Measurements from ENCODE around the gene TMEM101.
A peak's percentile ranks its signal among the peaks of the same experiment; 100 is the strongest.

The TMEM101 gene

GRCh38 chr17:44014437-44015172, at the start of gene TMEM101:
TSS of gene TMEM101 (minus strand) at chr17:44014963. CDS start at chr17:44014952, 11 bp downstream.
- H3K4me3 ChIP-seq (ENCODE audit: low read depth, low read length): peak within 1 kb of the TSS; percentile 95
- TF ChIP-seq CTCF (IDR thresholded peaks at IDR 0.05; ENCODE audit: control insufficient read depth, extremely low read depth, insufficient read depth): no peak
- DNase-seq (ENCODE audit: low read depth): peak; percentile 61

DNA sequence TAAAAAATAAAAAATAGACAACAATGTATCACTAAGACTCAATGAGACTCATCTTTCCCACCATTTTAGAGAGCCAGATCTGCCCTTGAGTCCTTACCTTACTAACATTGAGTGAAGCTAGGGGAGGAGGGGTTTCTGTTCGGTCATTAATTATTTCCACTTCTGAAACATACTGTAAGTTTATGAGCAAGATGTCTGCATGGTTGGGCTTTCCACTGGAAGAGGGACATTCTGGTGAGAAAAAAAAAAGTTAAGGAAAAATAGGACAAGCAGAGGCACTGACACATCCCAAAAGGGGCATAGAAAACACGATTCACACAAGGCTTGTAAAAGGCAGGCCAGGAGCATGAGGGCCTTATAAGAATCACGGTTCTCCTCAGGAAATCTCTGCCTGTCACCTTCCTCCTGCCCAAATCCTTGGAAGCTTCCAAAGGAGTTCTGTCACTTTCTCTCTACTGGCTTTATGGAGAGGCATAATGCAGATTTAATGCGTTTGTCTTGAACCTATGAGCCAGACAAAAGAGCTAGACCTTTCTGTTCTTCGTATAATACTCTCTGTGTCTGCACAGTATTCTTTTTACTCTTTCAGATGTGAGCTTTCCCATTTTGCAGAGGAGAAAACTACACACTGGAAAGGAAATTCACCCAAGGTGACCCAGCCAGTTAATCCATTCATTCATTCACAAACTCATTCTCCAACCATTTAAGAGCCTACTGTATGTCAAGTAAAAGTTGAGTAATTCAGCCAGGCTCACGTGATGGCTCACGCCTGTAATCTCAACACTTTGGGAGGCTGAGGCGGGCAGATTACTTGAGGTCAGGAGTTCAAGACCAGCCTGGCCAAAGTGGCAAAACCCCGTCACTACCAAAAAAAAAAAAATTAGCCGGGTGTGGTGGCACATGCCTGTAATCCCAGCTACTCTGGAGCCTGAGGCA, 49.2 kb upstream of the TMEM101 start:
- no peak for TF ChIP-seq CTCF (IDR thresholded peaks at IDR 0.05; ENCODE audit: control insufficient read depth, extremely low read depth, insufficient read depth)
- H3K4me3 ChIP-seq (ENCODE audit: low read depth, low read length): no peak overlapping the region
- DNase-seq (ENCODE audit: low read depth): no peak

- DNase-seq (ENCODE audit: low read depth): no peak
- TF ChIP-seq CTCF (IDR thresholded peaks at IDR 0.05; ENCODE audit: control insufficient read depth, extremely low read depth, insufficient read depth): no peak
- H3K4me3 ChIP-seq (ENCODE audit: low read depth, low read length): no peak overlapping the region
These were observed 48.1 kb upstream of the TMEM101 start for GRCh38 chr17:44062871-44063270.

DNA sequence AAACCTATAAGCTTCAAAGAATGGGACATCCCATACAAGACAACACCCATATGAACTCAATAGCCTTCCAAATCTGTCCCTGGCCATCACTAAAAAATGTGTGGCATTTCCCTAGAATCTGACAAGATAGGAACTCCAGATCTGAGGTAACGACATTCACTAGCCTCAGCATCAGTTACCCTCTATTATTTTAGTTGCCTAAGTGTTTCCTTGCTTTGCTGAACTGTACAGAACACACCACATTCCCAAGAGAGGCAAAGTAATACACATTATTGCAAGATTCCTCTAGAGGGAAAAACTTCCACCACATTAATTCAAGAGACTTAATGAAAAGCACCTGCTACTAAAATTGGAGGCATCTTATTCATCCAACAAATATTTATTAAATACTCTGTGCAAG, 46.7 kb upstream of the TMEM101 start:
- H3K4me3 ChIP-seq (ENCODE audit: low read depth, low read length): no peak overlapping the region
- TF ChIP-seq CTCF (IDR thresholded peaks at IDR 0.05; ENCODE audit: control insufficient read depth, extremely low read depth, insufficient read depth): no peak
- no peak for DNase-seq (ENCODE audit: low read depth)

DNA sequence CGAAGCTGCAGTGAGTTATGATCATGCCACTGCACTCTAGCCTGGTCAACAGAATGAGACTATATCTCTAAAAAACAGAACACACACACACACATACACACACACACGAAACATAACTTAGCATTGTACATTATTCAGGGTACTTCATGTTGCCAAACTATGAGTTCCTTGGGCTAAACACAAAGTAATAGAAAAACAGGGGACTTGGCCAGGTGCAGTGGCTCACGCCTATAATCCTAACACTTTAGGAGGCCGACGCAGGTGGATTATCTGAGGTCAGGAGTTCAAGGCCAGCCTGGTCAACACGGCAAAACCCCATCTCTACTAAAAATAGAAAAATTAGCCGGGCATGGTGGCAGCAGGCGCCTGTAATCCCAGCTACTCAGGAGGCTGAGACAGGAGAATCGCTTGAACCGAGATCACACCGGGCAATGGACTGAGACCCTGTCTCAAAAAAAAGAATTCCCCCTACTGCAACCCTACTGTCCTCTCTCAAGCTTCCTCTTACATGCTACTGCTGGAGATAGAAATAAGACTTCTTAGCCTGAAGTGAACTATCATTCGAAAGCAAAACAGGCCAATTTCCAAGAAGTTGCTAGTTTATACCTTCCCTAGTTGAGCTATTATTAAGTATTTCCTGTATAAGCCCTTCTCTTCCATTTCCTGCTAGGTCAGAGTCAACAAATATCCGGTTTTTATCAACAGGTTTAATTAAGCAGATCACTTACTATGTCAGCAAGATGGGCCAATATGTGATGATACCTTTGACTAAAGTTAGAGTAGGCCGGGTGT, 44.5 kb upstream of the TMEM101 start:
- H3K4me3 ChIP-seq (ENCODE audit: low read depth, low read length): no peak overlapping the region
- no peak for DNase-seq (ENCODE audit: low read depth)
- no peak for TF ChIP-seq CTCF (IDR thresholded peaks at IDR 0.05; ENCODE audit: control insufficient read depth, extremely low read depth, insufficient read depth)

GRCh38 chr17:44053125-44053872, 38.5 kb upstream of the TMEM101 start:
- peak; percentile 74 for DNase-seq (ENCODE audit: low read depth)
- no peak overlapping the region for H3K4me3 ChIP-seq (ENCODE audit: low read depth, low read length)
- no peak for TF ChIP-seq CTCF (IDR thresholded peaks at IDR 0.05; ENCODE audit: control insufficient read depth, extremely low read depth, insufficient read depth)
